GM23338 (cell line): Measurements from ENCODE around the gene RSRC1. TPM values are rescaled to one million over a fixed set of nuclear protein-coding genes. Genes with fewer than 3 reads are reported as not detected.

Source experiments
- CREB1 ChIP-seq: fragments of 250-450 bp; sonication (Bioruptor Pico); IDR thresholded peaks from 2 replicates; pipeline ENCODE4 v1.5.0; 2020; ENCODE audit warnings: low read depth, mild to moderate bottlenecking, moderate library complexity
- CTCF ChIP-seq, 2 experiments: fragments of 200-600 bp in 1 of 2; sonication (generic) in 1 of 2; conservative IDR thresholded peaks; 2 replicates each; pipeline versions ENCODE4 v1.5.1 to v1.6.1; 2016 to 2017; ENCODE audit warnings: antibody characterized with exemption in 2 of 2, low read depth in 2 of 2, mild to moderate bottlenecking in 2 of 2, moderate library complexity in 1 of 2
- EZH2 ChIP-seq: fragments of 200-600 bp; sonication (generic); IDR thresholded peaks from one replicate; pipeline ENCODE4 v1.8.0; 2017; ENCODE audit warnings: antibody characterized with exemption, mild to moderate bottlenecking, low read depth; ENCODE audit not compliant: unreplicated experiment
- EZH2phosphoT487 ChIP-seq: fragments of 200-600 bp; sonication (generic); IDR thresholded peaks from one replicate; pipeline ENCODE4 v1.8.1; 2018; ENCODE audit warnings: antibody characterized with exemption; ENCODE audit not compliant: unreplicated experiment
- JUNB ChIP-seq: IDR thresholded peaks from one replicate; pipeline ENCODE4 v1.6.1; 2016; ENCODE audit warnings: antibody characterized with exemption; ENCODE audit not compliant: unreplicated experiment
- NANOG ChIP-seq: IDR thresholded peaks from 2 replicates; pipeline ENCODE4 v1.6.1; 2016; ENCODE audit warnings: antibody characterized with exemption, borderline replicate concordance
- REST ChIP-seq: IDR thresholded peaks from one replicate; pipeline ENCODE4 v1.6.1; 2018; ENCODE audit warnings: antibody characterized with exemption; ENCODE audit not compliant: unreplicated experiment
- ZNF114 ChIP-seq: fragments of 250-450 bp; sonication (Bioruptor Pico); IDR thresholded peaks from 2 replicates; pipeline ENCODE4 v1.5.0; 2020; ENCODE audit warnings: mild to moderate bottlenecking, moderate library complexity
- ZNF462 ChIP-seq: fragments of 250-450 bp; sonication (Bioruptor Pico); IDR thresholded peaks from 2 replicates; pipeline ENCODE4 v1.5.0; 2020; ENCODE audit warnings: mild to moderate bottlenecking, moderate library complexity
- polyA plus RNA-seq: library from polyadenylated mRNA; unstranded; fragments of >200 nt; fragmentation: Nextera tagmentation; extraction: Ambion mirVana; gene quantifications from 2 replicates; pipeline ENCODE4 v1.2.1, GENCODE V29; 2016
- total RNA-seq: library from RNA; depleted of rRNA; stranded (reverse); fragments of >200 nt; shearing (Covaris generic); gene quantifications from 2 replicates; pipeline ENCODE4 v1.2.3, GENCODE V29; 2014

The RSRC1 gene
- total and polyA plus RNA-seq, 2 experiments from 2014 or later = 32.5 to 76.8 TPM

GRCh38 chr3:158105119-158105709 is 4.7 kb upstream of the RSRC1 start (continued):
- TF ChIP-seq ZNF462 (CRISPR knock-in tag) (no peak), JUNB (no peak), CREB1 (no peak), ZNF114 (CRISPR knock-in tag) (no peak), EZH2phosphoT487 (peak; percentile 68), CTCF (conservative IDR thresholded peaks at IDR 0.05; ENCODE audit: low read depth in 2 of 2) (no peak), NANOG (no peak), REST (no peak), EZH2 (peak; percentile 76)
